Prostate gland (tissue), 2 donors: ENCODE data around the gene TMEM218. TPM values are rescaled to one million over a fixed set of nuclear protein-coding genes. Genes with fewer than 3 reads are reported as not detected.
A peak's percentile ranks its signal among the peaks of the same experiment; 100 is the strongest.

Experiments
- DNase-seq: peaks from one replicate; pipeline ENCODE4 v3.0.0-alpha.2; 2019; ENCODE audit warnings: low spot score
- H3K27ac ChIP-seq, 2 donors: fragments of 200-600 bp; sonication (generic); 2 replicates each; pipeline ENCODE4 v1.5.1; 2017 to 2019
- H3K27me3 ChIP-seq: fragments of 200-600 bp; sonication (generic); replicated peaks from 2 replicates; pipeline ENCODE4 v1.5.1; 2019; ENCODE audit not compliant: insufficient read depth
- H3K36me3 ChIP-seq, 2 donors: fragments of 200-600 bp; sonication (generic); 1 replicate in 1 of 2; 2 replicates in 1 of 2; pipeline versions ENCODE4 v1.5.1 to v1.8.1; 2017 to 2019
- H3K4me1 ChIP-seq: fragments of 200-600 bp; sonication (generic); replicated peaks from 2 replicates; pipeline ENCODE4 v1.5.1; 2019
- H3K4me3 ChIP-seq, 2 donors: fragments of 200-600 bp; sonication (generic); 2 replicates each; pipeline ENCODE4 v1.5.1; 2017 to 2019
- H3K9me3 ChIP-seq: fragments of 200-600 bp; sonication (generic); 2 replicates; pipeline ENCODE4 v1.5.1; 2017
- CTCF ChIP-seq, 4 experiments: fragments of 200-600 bp in 2 of 4; fragments of 450-650 bp in 2 of 4; sonication (generic) in 2 of 4; IDR thresholded peaks; 1 replicate in 3 of 4; 2 replicates in 1 of 4; pipeline ENCODE4 v1.5.1; 2016 to 2019; ENCODE audit warnings: antibody characterized with exemption in 4 of 4, mild to moderate bottlenecking in 2 of 4, moderate library complexity in 2 of 4
- POLR2A ChIP-seq: fragments of 450-650 bp; IDR thresholded peaks from one replicate; pipeline ENCODE4 v1.6.1; 2016; ENCODE audit warnings: antibody characterized with exemption, mild to moderate bottlenecking
- POLR2AphosphoS5 ChIP-seq: sonication (generic); formaldehyde crosslinking; IDR thresholded peaks from one replicate; pipeline ENCODE4 v1.6.1; 2017; ENCODE audit warnings: antibody characterized with exemption
- WGBS: methylation state at CpG from one replicate; pipeline ENCODE4 v1.1.5; 2018; 5-methylcytosine and 5-hydroxymethylcytosine counted together
- intact Hi-C: fragments of 100-400 bp; cut with DNase I; formaldehyde crosslinking; loops from one replicate; pipeline ENCODE4 v1.14.2; 2022
- total RNA-seq, 2 donors: library from RNA; depleted of rRNA; stranded (reverse); fragments of >200 nt; gene quantifications; one replicate each; pipeline ENCODE4 v1.1.0, GENCODE V29; 2016

Gene TMEM218
- total RNA-seq, 2 donors from 2014 or later = 17.7 to 33.5 TPM

GRCh38 chr11:125062931-125063428 lies 48.4 kb downstream of the TMEM218 start, which contains the start of gene SLC37A2:
Gene SLC37A2 (plus strand): TSS chr11:125063305. CDS start chr11:125063368, 63 bp downstream.
- Histone ChIP-seq H3K36me3 (no peaks in the 10 kb centered on the region), H3K27ac (peak within 1 kb of the TSS; percentile 56 to 71), H3K4me3 (peak within 1 kb of the TSS; percentile 45 to 50), H3K9me3 (no peaks in the 10 kb centered on the region), H3K27me3 (no peaks in the 10 kb centered on the region), H3K4me1 (peaks cover 4% of the 10 kb centered on the region)
- under 1% methylated on average over 31 of the region's 46 CpGs for WGBS
- intact Hi-C loops = no loop called here
- TF ChIP-seq POLR2A (peak; percentile 40), POLR2AphosphoS5 (peak; percentile 32), CTCF (IDR thresholded peaks at IDR 0.05) (peak in 3 of 4 experiments; percentile 22 to 52 (median 38))
- peak; percentile 52 for DNase-seq

DNA sequence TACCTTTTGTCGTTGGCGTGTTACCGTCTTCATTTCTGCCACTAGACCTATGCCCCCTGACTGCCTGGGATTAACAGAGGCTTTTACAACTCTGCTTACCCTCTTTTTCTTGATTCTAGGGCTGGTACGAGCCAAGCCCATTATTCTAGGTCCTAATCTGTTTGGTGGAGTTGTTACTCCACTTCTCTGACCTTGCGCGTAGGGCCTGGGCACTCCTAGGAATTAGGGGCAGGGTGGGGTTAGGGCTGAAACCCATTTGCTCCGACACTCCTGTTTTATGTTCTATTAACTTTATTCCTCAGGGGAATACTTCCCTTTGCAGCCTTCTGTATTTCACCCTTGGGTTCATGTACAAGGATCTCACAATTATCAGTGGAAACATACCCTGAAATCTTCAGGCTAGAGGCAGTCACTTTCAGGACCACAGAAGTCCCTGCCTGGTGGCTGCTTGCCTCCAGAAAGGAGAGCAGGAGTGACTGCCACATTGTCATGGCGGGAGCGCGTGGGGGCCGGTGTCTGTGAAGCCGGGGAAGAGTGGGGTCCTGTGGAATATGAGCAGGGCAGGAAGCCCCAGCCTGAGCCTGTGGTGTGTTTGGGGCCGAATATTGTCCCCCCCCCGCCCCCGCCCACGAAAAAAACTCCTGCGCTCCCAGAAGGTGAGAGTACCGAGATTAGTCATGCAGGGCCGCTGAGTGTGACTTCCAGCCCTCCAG lies 49.1 kb downstream of the TMEM218 start:
- peak overlapping the region; percentile 56 to 71 for H3K27ac ChIP-seq

DNA sequence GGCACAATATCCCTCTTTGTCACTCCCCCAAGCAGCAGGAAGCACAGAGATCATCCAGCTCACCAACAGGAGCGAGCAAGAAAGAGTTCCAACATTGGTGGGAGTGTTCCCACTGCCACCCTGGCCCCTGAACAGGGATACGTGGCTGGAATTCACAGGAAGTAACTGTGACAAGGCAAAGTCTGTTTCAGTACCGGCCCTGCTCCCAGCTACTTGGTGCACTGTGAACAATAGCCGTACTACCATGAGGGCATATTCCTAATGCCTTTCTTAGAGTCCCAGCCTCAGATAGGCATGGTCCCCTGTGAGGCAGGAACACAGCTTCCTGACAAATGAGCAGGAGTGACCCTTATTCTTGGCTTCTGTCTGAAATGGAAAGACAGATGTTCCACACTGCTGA lies 50.1 kb downstream of the TMEM218 start:
- no peak for DNase-seq
- no peak overlapping the region for H3K4me3 ChIP-seq
- H3K27ac ChIP-seq = no peak overlapping the region
- no peaks in the 10 kb centered on the region for H3K27me3 ChIP-seq
- no peaks in the 10 kb centered on the region for H3K36me3 ChIP-seq
- WGBS = 71% methylated on average over 4 of the region's 4 CpGs
- peaks cover 4% of the 10 kb centered on the region for H3K4me1 ChIP-seq
- intact Hi-C loops = no loop called here
- TF ChIP-seq POLR2A = no peak
- TF ChIP-seq POLR2AphosphoS5 = no peak
- no peak for TF ChIP-seq CTCF (IDR thresholded peaks at IDR 0.05)
- no peaks in the 10 kb centered on the region for H3K9me3 ChIP-seq

More for the DNA sequence above, 49.1 kb downstream of the TMEM218 start:
- 59% methylated on average over 15 of the region's 19 CpGs for WGBS
- no peak for DNase-seq
- Histone ChIP-seq H3K4me1 (peaks cover 4% of the 10 kb centered on the region), H3K27me3 (no peaks in the 10 kb centered on the region), H3K4me3 (peak overlapping the region; percentile 45 to 50), H3K9me3 (no peaks in the 10 kb centered on the region), H3K36me3 (no peaks in the 10 kb centered on the region)
- intact Hi-C loops = no loop called here
- TF ChIP-seq CTCF (IDR thresholded peaks at IDR 0.05) = no peak

DNA sequence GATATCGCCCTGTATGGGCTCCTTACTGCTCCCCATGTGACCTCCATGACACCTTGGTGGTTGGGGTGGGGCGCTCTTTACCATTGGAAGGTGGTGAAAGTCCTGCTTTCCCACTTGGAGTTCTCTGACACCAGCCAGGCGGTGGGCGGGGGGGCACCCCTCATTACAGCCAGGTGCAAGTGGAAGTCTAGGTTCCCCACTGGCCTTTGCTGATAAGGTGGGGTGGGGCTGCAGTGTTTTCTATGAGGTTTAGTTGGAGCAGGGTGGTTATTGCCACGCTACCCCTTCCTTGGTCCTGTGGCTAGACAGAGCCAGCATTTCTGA lies 53.8 kb downstream of the TMEM218 start:
- Histone ChIP-seq H3K4me3 (no peak overlapping the region), H3K36me3 (no peaks in the 10 kb centered on the region), H3K9me3 (no peaks in the 10 kb centered on the region), H3K4me1 (no peaks in the 10 kb centered on the region), H3K27ac (peak overlapping the region in 1 of 2 donors; percentile 8), H3K27me3 (no peaks in the 10 kb centered on the region)
- 96% methylated on average over 5 of the region's 5 CpGs for WGBS
- TF ChIP-seq POLR2AphosphoS5 (no peak), CTCF (IDR thresholded peaks at IDR 0.05) (no peak), POLR2A (no peak)
- intact Hi-C loops = no loop called here
- no peak for DNase-seq
